Gastroesophageal sphincter (tissue), 3 donors: ENCODE results near the gene NPL.

Source experiments
- EP300 ChIP-seq: sonication (generic); formaldehyde crosslinking; IDR thresholded peaks from one replicate; pipeline ENCODE4 v1.6.1; 2017; ENCODE audit warnings: antibody characterized with exemption, mild to moderate bottlenecking
- POLR2A ChIP-seq, 2 donors: fragments of 450-650 bp; IDR thresholded peaks; one replicate each; pipeline ENCODE4 v1.6.1; 2017; ENCODE audit warnings: antibody characterized with exemption in 2 of 2, mild to moderate bottlenecking in 2 of 2, moderate library complexity in 1 of 2
- POLR2AphosphoS5 ChIP-seq: sonication (generic); formaldehyde crosslinking; IDR thresholded peaks from one replicate; pipeline ENCODE4 v1.6.1; 2017; ENCODE audit warnings: antibody characterized with exemption
- TF ChIP-seq, protein P1 (sequence below), 4 experiments: fragments of 200-600 bp in 2 of 4; fragments of 450-650 bp in 2 of 4; sonication (generic) in 1 of 4; IDR thresholded peaks; one replicate each; pipeline ENCODE4 v1.5.1; 2017 to 2019; ENCODE audit warnings: antibody characterized with exemption in 4 of 4, mild to moderate bottlenecking in 2 of 4, moderate library complexity in 2 of 4

GRCh38 chr1:182781841-182782586 is 7.6 kb upstream of the NPL start:
- no peak for TF ChIP-seq POLR2A (IDR thresholded peaks at IDR 0.05)
- TF ChIP-seq, protein P1, sequence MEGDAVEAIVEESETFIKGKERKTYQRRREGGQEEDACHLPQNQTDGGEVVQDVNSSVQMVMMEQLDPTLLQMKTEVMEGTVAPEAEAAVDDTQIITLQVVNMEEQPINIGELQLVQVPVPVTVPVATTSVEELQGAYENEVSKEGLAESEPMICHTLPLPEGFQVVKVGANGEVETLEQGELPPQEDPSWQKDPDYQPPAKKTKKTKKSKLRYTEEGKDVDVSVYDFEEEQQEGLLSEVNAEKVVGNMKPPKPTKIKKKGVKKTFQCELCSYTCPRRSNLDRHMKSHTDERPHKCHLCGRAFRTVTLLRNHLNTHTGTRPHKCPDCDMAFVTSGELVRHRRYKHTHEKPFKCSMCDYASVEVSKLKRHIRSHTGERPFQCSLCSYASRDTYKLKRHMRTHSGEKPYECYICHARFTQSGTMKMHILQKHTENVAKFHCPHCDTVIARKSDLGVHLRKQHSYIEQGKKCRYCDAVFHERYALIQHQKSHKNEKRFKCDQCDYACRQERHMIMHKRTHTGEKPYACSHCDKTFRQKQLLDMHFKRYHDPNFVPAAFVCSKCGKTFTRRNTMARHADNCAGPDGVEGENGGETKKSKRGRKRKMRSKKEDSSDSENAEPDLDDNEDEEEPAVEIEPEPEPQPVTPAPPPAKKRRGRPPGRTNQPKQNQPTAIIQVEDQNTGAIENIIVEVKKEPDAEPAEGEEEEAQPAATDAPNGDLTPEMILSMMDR (IDR thresholded peaks at IDR 0.05), result peak; percentile 42 to 74 (median 56)
- TF ChIP-seq EP300, result no peak
- TF ChIP-seq POLR2AphosphoS5, result no peak
